ENCODE results near the gene GPNMB. TPM values are rescaled to one million over a fixed set of nuclear protein-coding genes. Genes with fewer than 3 reads are reported as not detected.

GPNMB gene
- total RNA-seq, 4 donors from 2014 or later = 62.0 to 803 (median 261) TPM

- TF ChIP-seq, protein P1, sequence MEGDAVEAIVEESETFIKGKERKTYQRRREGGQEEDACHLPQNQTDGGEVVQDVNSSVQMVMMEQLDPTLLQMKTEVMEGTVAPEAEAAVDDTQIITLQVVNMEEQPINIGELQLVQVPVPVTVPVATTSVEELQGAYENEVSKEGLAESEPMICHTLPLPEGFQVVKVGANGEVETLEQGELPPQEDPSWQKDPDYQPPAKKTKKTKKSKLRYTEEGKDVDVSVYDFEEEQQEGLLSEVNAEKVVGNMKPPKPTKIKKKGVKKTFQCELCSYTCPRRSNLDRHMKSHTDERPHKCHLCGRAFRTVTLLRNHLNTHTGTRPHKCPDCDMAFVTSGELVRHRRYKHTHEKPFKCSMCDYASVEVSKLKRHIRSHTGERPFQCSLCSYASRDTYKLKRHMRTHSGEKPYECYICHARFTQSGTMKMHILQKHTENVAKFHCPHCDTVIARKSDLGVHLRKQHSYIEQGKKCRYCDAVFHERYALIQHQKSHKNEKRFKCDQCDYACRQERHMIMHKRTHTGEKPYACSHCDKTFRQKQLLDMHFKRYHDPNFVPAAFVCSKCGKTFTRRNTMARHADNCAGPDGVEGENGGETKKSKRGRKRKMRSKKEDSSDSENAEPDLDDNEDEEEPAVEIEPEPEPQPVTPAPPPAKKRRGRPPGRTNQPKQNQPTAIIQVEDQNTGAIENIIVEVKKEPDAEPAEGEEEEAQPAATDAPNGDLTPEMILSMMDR (IDR thresholded peaks at IDR 0.05; ENCODE audit: low read depth) = no peak
Measured at GRCh38 chr7:23208316-23208715, 38.3 kb upstream of the GPNMB start.

DNA sequence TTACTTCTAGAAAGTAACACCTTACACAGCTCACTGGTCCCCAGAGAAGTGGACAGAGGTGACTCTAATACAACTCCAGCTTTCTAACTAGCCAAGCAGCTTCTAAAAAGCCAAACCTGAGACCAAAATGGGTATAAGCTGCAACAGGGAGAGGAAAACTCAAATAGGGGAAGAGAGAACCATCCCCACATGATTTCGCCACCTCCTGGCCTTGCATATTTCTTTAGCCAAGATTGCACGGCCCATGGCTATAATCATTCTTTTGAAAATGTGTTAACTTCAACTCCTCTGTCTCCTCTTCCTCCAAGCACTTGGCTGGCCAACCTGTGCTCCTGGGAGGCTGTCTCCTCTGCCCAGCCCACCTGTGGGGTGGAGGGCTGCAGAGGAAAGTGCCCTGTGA, 36.1 kb upstream of the GPNMB start:
- TF ChIP-seq, protein P1 (IDR thresholded peaks at IDR 0.05; ENCODE audit: low read depth) = no peak

- TF ChIP-seq, protein P1 (IDR thresholded peaks at IDR 0.05; ENCODE audit: low read depth) = no peak
Measured at GRCh38 chr7:23211589-23211988, 35.0 kb upstream of the GPNMB start.

DNA sequence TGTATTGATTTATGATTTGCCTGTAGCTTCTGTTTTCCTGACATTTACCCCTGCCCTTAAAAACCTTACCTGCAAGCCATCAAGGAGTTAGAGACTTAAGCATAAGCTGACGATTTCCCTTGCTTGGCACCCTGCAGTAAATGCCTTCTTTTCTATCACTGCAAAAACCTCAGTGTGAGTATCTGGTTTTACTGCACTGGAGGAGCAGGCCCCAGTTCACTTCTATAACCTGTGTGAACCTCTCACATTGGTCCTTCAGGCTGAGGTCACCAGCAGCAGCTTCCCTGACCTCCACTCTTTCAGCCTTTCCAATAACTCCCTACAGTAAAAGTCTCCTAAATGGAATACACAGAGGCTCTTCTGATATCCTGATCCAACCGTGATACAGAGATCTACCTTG, 34.2 kb upstream of the GPNMB start:
- TF ChIP-seq, protein P1 (IDR thresholded peaks at IDR 0.05; ENCODE audit: low read depth) = no peak

GRCh38 chr7:23212841-23213240, 33.7 kb upstream of the GPNMB start:
- TF ChIP-seq, protein P1 (IDR thresholded peaks at IDR 0.05; ENCODE audit: low read depth) = no peak

GRCh38 chr7:23213755-23214154, 32.8 kb upstream of the GPNMB start:
- TF ChIP-seq, protein P1 (IDR thresholded peaks at IDR 0.05; ENCODE audit: low read depth) = no peak

DNA sequence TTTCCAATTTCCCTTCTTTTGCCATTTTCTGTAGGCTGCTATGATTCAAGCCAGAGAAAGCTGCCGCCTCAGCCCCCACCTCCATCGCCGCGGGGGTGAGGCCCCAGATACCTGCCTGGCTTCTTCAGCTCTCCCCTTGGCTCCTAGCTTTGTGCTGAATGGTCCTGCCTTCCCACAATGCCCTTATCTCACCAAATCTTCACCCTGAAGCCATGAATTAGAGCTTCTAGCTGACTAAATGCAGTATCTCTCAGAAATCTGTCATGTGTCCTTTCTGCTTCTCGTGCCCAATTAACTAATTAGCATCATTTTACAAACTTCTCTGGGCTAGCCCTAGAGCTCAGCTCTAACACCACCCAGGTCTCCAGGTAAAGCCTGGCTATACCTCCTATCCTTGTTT, 32.2 kb upstream of the GPNMB start:
- TF ChIP-seq, protein P1 (IDR thresholded peaks at IDR 0.05; ENCODE audit: low read depth) = no peak

Data from subcutaneous adipose tissue (tissue), 4 donors.